Skin epidermis (tissue), 12 donors: ENCODE measurements around the gene PRKCH.

Experiments used
- H3K27ac ChIP-seq, 21 experiments: fragments of 200-600 bp; sonication (generic) in 11 of 21; one replicate each; pipeline ENCODE4 v1.5.0; 2020; ENCODE audit warnings: mild to moderate bottlenecking in 3 of 21, inconsistent platforms in 2 of 21, moderate library complexity in 2 of 21
- H3K4me3 ChIP-seq, 7 experiments: fragments of 200-600 bp; sonication (generic) in 2 of 7; one replicate each; pipeline ENCODE4 v1.5.0; 2020; ENCODE audit warnings: inconsistent platforms in 2 of 7, mild to moderate bottlenecking in 2 of 7, moderate library complexity in 1 of 7

Gene PRKCH

DNA sequence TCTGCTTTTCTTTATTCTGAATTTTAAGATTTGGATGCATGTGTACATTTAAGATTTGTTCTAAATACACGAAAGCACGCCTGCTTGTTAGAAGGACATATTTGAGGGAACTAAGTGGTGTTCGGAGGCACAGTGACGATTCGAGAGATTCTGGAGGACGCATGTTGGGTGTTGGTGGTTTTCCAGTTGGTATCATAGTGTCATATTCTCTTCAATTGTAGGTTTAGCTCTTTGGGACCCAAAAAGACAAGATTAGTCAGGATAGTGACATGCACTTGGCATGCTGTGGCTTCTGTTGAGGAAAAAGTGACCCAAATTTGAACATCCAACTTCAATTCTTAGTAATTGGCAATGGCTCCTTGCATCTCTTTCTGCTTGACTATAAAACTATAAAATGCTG is 30.1 kb downstream of the PRKCH start:
- Histone ChIP-seq H3K4me3 (no peak overlapping the region), H3K27ac (peak overlapping the region in 6 of 21 experiments; percentile 1 to 93 (median 20))

GRCh38 chr14:61355892-61356325 is 34.5 kb downstream of the PRKCH start:
- Histone ChIP-seq H3K27ac (peak overlapping the region in 19 of 21 experiments; percentile 17 to 84 (median 44)), H3K4me3 (no peak overlapping the region)

GRCh38 chr14:61357123-61357522 is 35.7 kb downstream of the PRKCH start:
- peak overlapping the region in 13 of 21 experiments; percentile 5 to 69 (median 44) for H3K27ac ChIP-seq

GRCh38 chr14:61358554-61359226 is 37.3 kb downstream of the PRKCH start:
- peak overlapping the region in 5 of 21 experiments; percentile 5 to 45 (median 20) for H3K27ac ChIP-seq
- H3K4me3 ChIP-seq = no peak overlapping the region

More at GRCh38 chr14:61357123-61357522, 35.7 kb downstream of the PRKCH start:
- no peak overlapping the region for H3K4me3 ChIP-seq

DNA sequence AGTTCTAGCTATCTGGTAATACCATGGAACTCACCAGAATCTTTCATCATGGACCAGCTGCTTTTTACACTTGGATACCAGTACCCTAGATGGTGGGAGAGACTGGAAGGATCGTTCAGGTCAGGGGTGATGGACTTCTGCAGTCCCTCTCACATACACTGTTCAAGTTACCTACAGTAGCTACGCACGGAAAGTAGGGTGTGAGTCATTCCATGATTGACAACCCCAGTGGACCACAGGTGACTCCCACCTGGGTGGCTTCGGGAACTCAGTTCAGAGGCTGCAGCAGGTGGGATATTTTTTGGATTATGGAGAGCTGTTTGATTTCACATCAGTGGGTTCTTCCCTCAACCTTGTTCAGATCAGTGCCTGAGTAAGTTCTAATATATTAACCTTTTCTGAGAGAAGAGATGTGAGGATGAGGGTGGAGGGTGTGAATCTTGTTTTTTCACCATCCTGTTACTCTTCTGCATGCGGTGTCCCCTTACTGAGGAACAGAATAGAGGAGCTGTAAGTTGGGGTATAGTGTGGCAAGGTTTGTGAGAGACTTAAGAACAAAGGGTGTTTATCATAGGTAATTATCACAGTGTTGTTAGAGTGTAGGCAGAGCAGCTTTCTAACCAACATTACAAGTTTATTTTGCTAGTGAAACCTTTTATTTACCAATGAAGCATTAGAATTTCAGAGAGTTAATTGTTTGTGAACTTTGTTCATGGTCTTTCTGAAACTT is 39.6 kb downstream of the PRKCH start:
- Histone ChIP-seq H3K27ac (peak overlapping the region in 1 of 21 experiments; percentile 2), H3K4me3 (no peak overlapping the region)

DNA sequence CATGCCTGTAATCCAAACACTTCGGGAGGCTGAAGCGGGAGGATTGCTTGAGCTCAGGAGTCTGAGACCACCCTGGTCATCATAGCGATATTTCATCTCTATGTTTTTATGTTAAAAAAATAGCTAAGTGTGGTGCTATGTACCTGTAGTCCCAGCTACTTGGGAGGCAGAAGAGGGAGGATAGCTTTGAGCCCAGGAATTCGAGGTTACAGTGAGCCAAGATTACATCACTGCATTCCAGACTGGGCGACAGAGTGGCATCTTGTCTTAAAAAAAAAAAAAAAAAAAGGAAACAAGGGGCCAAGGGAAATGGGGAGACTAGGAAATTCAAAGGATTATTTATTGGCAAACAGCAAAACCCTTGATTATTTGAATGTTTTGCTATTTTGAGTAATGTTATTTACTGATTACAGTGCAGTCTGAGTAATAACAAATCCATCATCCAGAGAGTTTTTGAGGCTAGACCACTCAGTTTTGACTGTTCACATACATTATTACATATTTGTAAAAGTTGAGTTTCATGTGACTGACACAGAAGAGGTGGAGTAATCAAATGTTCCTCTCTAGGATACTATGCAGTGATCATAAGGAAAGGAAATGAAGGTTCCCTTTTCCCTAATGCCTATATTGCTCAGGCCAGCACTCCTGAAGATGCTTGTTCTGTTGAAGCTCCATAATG is 40.8 kb downstream of the PRKCH start:
- H3K4me3 ChIP-seq = no peak overlapping the region
- H3K27ac ChIP-seq = no peak overlapping the region

DNA sequence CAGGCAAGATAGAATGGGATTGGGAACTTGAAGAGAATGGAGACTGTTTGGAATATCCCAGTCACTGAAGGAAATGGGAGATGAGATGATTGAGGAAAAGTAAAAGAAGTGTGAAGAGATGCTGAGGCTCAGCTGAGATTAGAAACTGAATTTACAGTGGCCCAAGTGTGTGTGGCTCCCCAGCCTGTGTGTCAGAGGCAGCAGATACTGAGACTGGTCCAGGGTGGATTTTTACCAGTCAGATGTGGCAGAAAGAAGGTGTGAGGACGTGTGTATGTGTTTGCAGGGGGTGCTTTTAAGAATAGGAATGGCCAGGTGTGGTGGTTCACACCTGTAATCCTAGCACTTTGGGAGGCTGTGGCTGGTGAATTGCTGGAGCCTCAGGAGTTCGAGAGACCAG is 42.9 kb downstream of the PRKCH start:
- Histone ChIP-seq H3K4me3 (no peak overlapping the region), H3K27ac (no peak overlapping the region)

GRCh38 chr14:61365667-61366212 is 44.4 kb downstream of the PRKCH start:
- H3K4me3 ChIP-seq = no peak overlapping the region
- peak overlapping the region in 4 of 21 experiments; percentile 6 to 49 (median 7) for H3K27ac ChIP-seq

- Histone ChIP-seq H3K27ac (peak overlapping the region in 10 of 21 experiments; percentile 22 to 77 (median 56)), H3K4me3 (no peak overlapping the region)
Observed at GRCh38 chr14:61368114-61368710, 46.8 kb downstream of the PRKCH start.

GRCh38 chr14:61368781-61369453 is 47.5 kb downstream of the PRKCH start:
- Histone ChIP-seq H3K4me3 (no peak overlapping the region), H3K27ac (peak overlapping the region in 3 of 21 experiments; percentile 7 to 55 (median 32))

DNA sequence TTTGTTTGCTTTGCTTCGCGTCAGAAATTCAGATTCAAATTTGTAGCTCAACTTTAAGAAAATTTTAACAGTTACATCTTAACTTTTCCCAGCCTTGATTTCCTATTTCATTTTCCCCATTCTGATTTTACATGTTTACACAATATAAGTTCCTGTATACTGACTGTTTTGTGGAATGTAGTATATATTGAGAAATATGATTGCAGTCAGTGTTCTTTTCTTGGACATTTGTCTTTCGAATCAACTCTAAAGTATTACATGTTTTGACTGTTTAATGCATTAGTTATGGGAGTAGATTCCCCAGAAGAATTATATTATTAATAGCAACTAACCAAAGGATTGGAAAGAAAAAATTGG is 48.1 kb downstream of the PRKCH start:
- H3K4me3 ChIP-seq = no peak overlapping the region
- peak overlapping the region in 1 of 21 experiments; percentile 7 for H3K27ac ChIP-seq

DNA sequence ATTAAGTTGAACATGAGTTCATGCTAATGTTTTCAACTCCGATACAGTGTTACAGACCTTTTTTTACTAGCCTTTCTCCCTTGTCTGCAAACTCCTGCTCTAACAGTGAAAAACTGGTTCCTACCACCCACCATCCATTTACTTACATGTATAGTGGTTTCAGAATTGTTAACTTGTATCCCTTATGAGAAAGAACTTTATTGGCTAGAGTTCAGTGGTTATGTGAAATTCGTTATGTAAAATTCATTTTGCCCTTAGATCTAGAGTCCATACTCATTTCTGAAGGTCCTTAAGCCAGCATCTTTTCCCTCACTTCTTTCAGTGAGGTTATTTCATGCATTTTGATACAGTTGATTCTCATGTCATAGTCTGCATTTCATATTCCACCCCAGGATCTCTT is 51.0 kb downstream of the PRKCH start:
- no peak overlapping the region for H3K4me3 ChIP-seq

GRCh38 chr14:61372842-61373555 is 51.6 kb downstream of the PRKCH start:
- no peak overlapping the region for H3K27ac ChIP-seq
- no peak overlapping the region for H3K4me3 ChIP-seq

More for the DNA sequence above, 51.0 kb downstream of the PRKCH start:
- H3K27ac ChIP-seq = no peak overlapping the region

DNA sequence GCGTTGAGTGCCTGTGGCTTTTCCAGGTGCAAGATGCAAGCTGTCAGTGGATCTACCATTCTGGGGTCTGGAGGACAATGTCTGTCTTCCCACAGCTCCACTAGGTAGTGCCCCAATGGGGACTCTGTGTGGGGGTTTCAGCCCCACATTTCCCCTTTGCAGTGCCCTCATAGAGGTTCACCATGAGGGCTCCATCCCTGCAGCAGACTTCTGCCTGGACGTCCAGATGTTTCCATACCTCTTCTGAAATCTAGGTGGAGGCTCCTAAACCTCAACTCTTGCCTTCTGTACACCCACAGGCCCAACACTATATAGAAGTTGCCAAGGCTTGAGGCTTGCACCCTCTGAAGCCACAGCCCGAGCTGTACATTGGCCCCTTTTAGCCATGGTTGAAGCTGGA is 52.9 kb downstream of the PRKCH start:
- H3K4me3 ChIP-seq = no peak overlapping the region
- no peak overlapping the region for H3K27ac ChIP-seq

DNA sequence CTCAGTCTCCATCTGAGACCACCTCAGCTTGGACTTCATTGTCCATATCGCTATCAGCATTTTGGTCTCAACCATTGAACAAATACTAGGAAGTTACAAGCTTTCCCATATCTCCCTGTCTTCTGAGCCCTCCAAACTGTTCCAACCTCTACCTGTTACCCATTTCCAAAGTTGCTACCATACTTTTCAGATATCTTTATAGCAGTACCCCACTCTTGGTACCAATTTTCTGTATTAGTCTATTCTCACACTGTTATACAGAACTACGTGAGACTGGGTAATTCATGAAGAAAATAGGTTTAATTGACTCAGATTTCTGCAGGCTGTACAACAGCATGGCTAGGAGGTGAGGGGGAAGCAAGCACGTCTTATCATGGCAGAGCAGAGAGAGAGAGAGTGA is 53.8 kb downstream of the PRKCH start:
- Histone ChIP-seq H3K4me3 (no peak overlapping the region), H3K27ac (no peak overlapping the region)

DNA sequence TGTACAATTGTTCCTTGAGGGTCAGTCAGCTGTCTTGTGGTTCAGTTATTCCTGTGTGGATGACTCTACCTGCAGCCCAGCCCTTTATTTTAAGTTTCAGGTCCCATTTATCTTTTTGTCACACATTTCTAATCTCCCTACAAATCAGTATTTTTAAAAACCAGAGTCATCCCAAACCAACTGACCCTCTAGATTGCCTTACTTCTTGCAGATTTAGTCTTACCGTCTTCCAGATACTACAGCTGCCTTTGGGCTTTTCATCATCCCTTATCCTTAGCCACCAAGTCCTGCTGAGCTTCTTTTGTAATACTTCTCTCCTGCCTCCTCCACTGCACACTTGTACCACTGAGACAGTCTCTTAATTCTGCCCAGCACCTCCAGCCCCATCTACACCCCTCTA is 54.9 kb downstream of the PRKCH start:
- no peak overlapping the region for H3K27ac ChIP-seq
- no peak overlapping the region for H3K4me3 ChIP-seq

- no peak overlapping the region for H3K27ac ChIP-seq
- no peak overlapping the region for H3K4me3 ChIP-seq
Observed at GRCh38 chr14:61377749-61378148, 56.4 kb downstream of the PRKCH start.

GRCh38 chr14:61379639-61380184 is 58.3 kb downstream of the PRKCH start:
- H3K27ac ChIP-seq = peak overlapping the region in 2 of 21 experiments; percentile 39 to 51
- no peak overlapping the region for H3K4me3 ChIP-seq
